Inflammatory macrophage treated with lipopolysaccharide for 1 hour (primary cell): Measurements from ENCODE around the gene HOTAIR.

Experiments used
- DNase-seq, 2 donors: peaks; one replicate each; pipeline ENCODE4 v3.0.0-alpha.2; 2020 to 2022

HOTAIR gene

GRCh38 chr12:53985692-53985993, 10.9 kb upstream of the HOTAIR start:
- DNase-seq = no peak

- DNase-seq = peak in 1 of 2 donors; percentile 50
These were observed 10.3 kb upstream of the HOTAIR start, which contains the start of gene HOXC10 for GRCh38 chr12:53984901-53985691. Gene HOXC10, plus strand, starts transcription at chr12:53985146. Its CDS starts 114 bp downstream, at chr12:53985260.

GRCh38 chr12:53983950-53984572, 9.3 kb upstream of the HOTAIR start:
- DNase-seq = no peak

- no peak for DNase-seq
These were observed 8.8 kb upstream of the HOTAIR start for GRCh38 chr12:53983568-53983949.

- no peak for DNase-seq
These were observed 8.2 kb upstream of the HOTAIR start for GRCh38 chr12:53982648-53983567.

GRCh38 chr12:53981634-53982565, 7.1 kb upstream of the HOTAIR start:
- no peak for DNase-seq

- no peak for DNase-seq
These were observed 6.2 kb upstream of the HOTAIR start for GRCh38 chr12:53980802-53981496.

- DNase-seq = no peak
These were observed 5.5 kb upstream of the HOTAIR start for GRCh38 chr12:53980104-53980801.

GRCh38 chr12:53978477-53979356, 4.0 kb upstream of the HOTAIR start:
- DNase-seq = no peak

GRCh38 chr12:53977596-53978445, 3.1 kb upstream of the HOTAIR start:
- DNase-seq = no peak

GRCh38 chr12:53976823-53977595, 2.3 kb upstream of the HOTAIR start:
- DNase-seq = no peak

GRCh38 chr12:53976172-53976822, 1.5 kb upstream of the HOTAIR start:
- DNase-seq = no peak

GRCh38 chr12:53975479-53976152, 862 bp upstream of the HOTAIR start:
- no peak for DNase-seq

- DNase-seq = no peak
These were observed 314 bp upstream of the HOTAIR start for GRCh38 chr12:53975064-53975471.

GRCh38 chr12:53973236-53974042, 1.3 kb downstream of the HOTAIR start:
- DNase-seq = no peak

- DNase-seq = no peak
These were observed 2.0 kb downstream of the HOTAIR start, which contains the start of gene HOXC11 for GRCh38 chr12:53972722-53973235. Gene HOXC11, plus strand, starts transcription at chr12:53973126. Its CDS starts 116 bp downstream, at chr12:53973242.
